Sigmoid colon (tissue), 7 donors: ENCODE results near the gene AHR. TPM values are rescaled to one million over a fixed set of nuclear protein-coding genes. Genes with fewer than 3 reads are reported as not detected.

Source experiments
- DNase-seq: peaks from one replicate; pipeline ENCODE4 v3.0.0-alpha.2; 2019
- H3K27ac ChIP-seq, 4 donors: fragments of 200-600 bp; sonication (generic); one replicate each; pipeline ENCODE4 v1.5.1; 2016 to 2019; ENCODE audit warnings: mild to moderate bottlenecking in 1 of 4
- H3K27me3 ChIP-seq, 3 donors: fragments of 200-600 bp; sonication (generic); one replicate each; pipeline ENCODE4 v1.5.1; 2019; ENCODE audit warnings: mild to moderate bottlenecking in 1 of 3
- H3K36me3 ChIP-seq, 4 donors: fragments of 200-600 bp; sonication (generic); one replicate each; pipeline ENCODE4 v1.5.1; 2016 to 2019
- H3K4me1 ChIP-seq, 4 donors: fragments of 200-600 bp; sonication (generic); one replicate each; pipeline ENCODE4 v1.5.1; 2017 to 2019
- H3K4me3 ChIP-seq, 4 donors: fragments of 200-600 bp; sonication (generic); one replicate each; pipeline ENCODE4 v1.5.1; 2017 to 2019; ENCODE audit warnings: mild to moderate bottlenecking in 2 of 4, moderate library complexity in 1 of 4
- H3K9me3 ChIP-seq, 4 donors: fragments of 200-600 bp in 3 of 4; sonication (generic) in 3 of 4; one replicate each; pipeline versions ENCODE4 v1.5.1 to v1.6.1; 2013 to 2019
- CTCF ChIP-seq, 4 experiments: fragments of 450-650 bp in 3 of 4; fragments of 200-600 bp in 1 of 4; IDR thresholded peaks; one replicate each; pipeline ENCODE4 v1.5.1; 2016 to 2019; ENCODE audit warnings: antibody characterized with exemption in 4 of 4, mild to moderate bottlenecking in 3 of 4, moderate library complexity in 2 of 4
- EP300 ChIP-seq, 4 donors: sonication (generic); formaldehyde crosslinking; IDR thresholded peaks; one replicate each; pipeline ENCODE4 v1.6.1; 2017; ENCODE audit warnings: antibody characterized with exemption in 4 of 4
- POLR2A ChIP-seq, 2 donors: fragments of 450-650 bp; IDR thresholded peaks; one replicate each; pipeline ENCODE4 v1.6.1; 2016; ENCODE audit warnings: antibody characterized with exemption in 2 of 2, mild to moderate bottlenecking in 2 of 2, moderate library complexity in 2 of 2
- POLR2AphosphoS5 ChIP-seq, 4 donors: sonication (generic); formaldehyde crosslinking; IDR thresholded peaks; one replicate each; pipeline ENCODE4 v1.6.1; 2017; ENCODE audit warnings: antibody characterized with exemption in 4 of 4
- WGBS, 2 donors: extraction: QIAGEN DNeasy Blood & Tissue Kit; methylation state at CpG; one replicate each; pipeline ENCODE4 v1.1.7; 2013; 5-methylcytosine and 5-hydroxymethylcytosine counted together
- intact Hi-C: fragments of 100-400 bp; cut with DNase I; formaldehyde crosslinking; loops from one replicate; pipeline ENCODE4 v1.15.1; 2023
- polyA plus RNA-seq, 3 donors: library from polyadenylated mRNA; stranded (reverse); fragments of 200-250 nt; gene quantifications; one replicate each; pipeline ENCODE4 v1.2.3, GENCODE V29; 2013
- total RNA-seq, 4 donors: library from RNA; depleted of rRNA; stranded (reverse); fragments of >200 nt; gene quantifications; one replicate each; pipeline ENCODE4 v1.1.0, GENCODE V29; 2016
- donor health status: healthy with polysubstance abuse.
- donor health status: Bipolar disorder and iron deficiency.
- donor health status: healthy.

Gene AHR
- total and polyA plus RNA-seq, 7 donors = 9.0 to 76.0 (median 41.8) TPM

GRCh38 chr7:17279061-17279460 is 19.4 kb upstream of the AHR start:
- Histone ChIP-seq H3K4me3 (no peak overlapping the region), H3K36me3 (no peaks in the 10 kb centered on the region), H3K4me1 (peaks cover 0 to 27% (median 23%) of the 10 kb centered on the region in 4 donors), H3K27me3 (no peaks in the 10 kb centered on the region), H3K9me3 (no peaks in the 10 kb centered on the region), H3K27ac (no peak overlapping the region)
- TF ChIP-seq EP300 (IDR thresholded peaks at IDR 0.05) (no peak), CTCF (IDR thresholded peaks at IDR 0.05) (no peak), POLR2A (IDR thresholded peaks at IDR 0.05) (no peak), POLR2AphosphoS5 (IDR thresholded peaks at IDR 0.05) (no peak)
- no peak for DNase-seq
- WGBS, 2 donors = 89% methylated on average over 4 of the region's 4 CpGs
- intact Hi-C loops = no loop called here

GRCh38 chr7:17289074-17289645 is 9.3 kb upstream of the AHR start:
- DNase-seq = no peak
- no peak overlapping the region for H3K4me3 ChIP-seq
- H3K36me3 ChIP-seq = no peaks in the 10 kb centered on the region
- H3K27ac ChIP-seq = no peak overlapping the region
- H3K27me3 ChIP-seq = no peaks in the 10 kb centered on the region
- intact Hi-C loops = no loop called here
- no peak for TF ChIP-seq POLR2A (IDR thresholded peaks at IDR 0.05)
- no peak for TF ChIP-seq CTCF (IDR thresholded peaks at IDR 0.05)
- TF ChIP-seq POLR2AphosphoS5 (IDR thresholded peaks at IDR 0.05) = no peak
- no peak for TF ChIP-seq EP300 (IDR thresholded peaks at IDR 0.05)
- no peaks in the 10 kb centered on the region for H3K9me3 ChIP-seq
- peaks cover 0 to 20% (median 4%) of the 10 kb centered on the region in 4 donors for H3K4me1 ChIP-seq

GRCh38 chr7:17292843-17293242 is 5.6 kb upstream of the AHR start:
- no peak overlapping the region for H3K27ac ChIP-seq
- intact Hi-C loops = no loop called here
- 93 to 96% methylated on average over 4 of the region's 4 CpGs for WGBS, 2 donors
- peaks cover 0 to 17% (median 4%) of the 10 kb centered on the region in 4 donors for H3K4me1 ChIP-seq
- DNase-seq = no peak
- H3K4me3 ChIP-seq = no peak overlapping the region
- no peaks in the 10 kb centered on the region for H3K36me3 ChIP-seq
- H3K9me3 ChIP-seq = no peaks in the 10 kb centered on the region
- H3K27me3 ChIP-seq = no peaks in the 10 kb centered on the region
- TF ChIP-seq CTCF (IDR thresholded peaks at IDR 0.05) (no peak), POLR2A (IDR thresholded peaks at IDR 0.05) (no peak), POLR2AphosphoS5 (IDR thresholded peaks at IDR 0.05) (no peak), EP300 (IDR thresholded peaks at IDR 0.05) (no peak)

- intact Hi-C loops = no loop called here
- no peak overlapping the region for H3K27ac ChIP-seq
- WGBS, 2 donors = 76 to 94% methylated on average over 2 of the region's 2 CpGs
Observed at GRCh38 chr7:17293481-17293880, 5.0 kb upstream of the AHR start.

More at GRCh38 chr7:17293481-17293880, 5.0 kb upstream of the AHR start:
- H3K4me1 ChIP-seq = peaks cover 0 to 11% (median 4%) of the 10 kb centered on the region in 4 donors
- H3K4me3 ChIP-seq = no peak overlapping the region
- no peaks in the 10 kb centered on the region for H3K9me3 ChIP-seq
- DNase-seq = no peak
- TF ChIP-seq EP300 (IDR thresholded peaks at IDR 0.05) (no peak), CTCF (IDR thresholded peaks at IDR 0.05) (no peak), POLR2A (IDR thresholded peaks at IDR 0.05) (no peak), POLR2AphosphoS5 (IDR thresholded peaks at IDR 0.05) (no peak)
- no peaks in the 10 kb centered on the region for H3K27me3 ChIP-seq
- H3K36me3 ChIP-seq = no peaks in the 10 kb centered on the region
